HG03521 (cell line): ENCODE measurements around the gene OR6P1.

Experiments
- ATAC-seq: cut with Tn5 transposase; IDR thresholded peaks from one replicate; pipeline ENCODE4 v1.9.1; 2021; ENCODE audit warnings: mild to moderate bottlenecking, moderate library complexity; ENCODE audit not compliant: unreplicated experiment

OR6P1 gene

GRCh38 chr1:158570480-158570879 lies at the start of gene OR6P1:
OR6P1 (minus strand) TSS chr1:158570580; CDS start chr1:158563604, 6,976 bp downstream.
- no peak for ATAC-seq

DNA sequence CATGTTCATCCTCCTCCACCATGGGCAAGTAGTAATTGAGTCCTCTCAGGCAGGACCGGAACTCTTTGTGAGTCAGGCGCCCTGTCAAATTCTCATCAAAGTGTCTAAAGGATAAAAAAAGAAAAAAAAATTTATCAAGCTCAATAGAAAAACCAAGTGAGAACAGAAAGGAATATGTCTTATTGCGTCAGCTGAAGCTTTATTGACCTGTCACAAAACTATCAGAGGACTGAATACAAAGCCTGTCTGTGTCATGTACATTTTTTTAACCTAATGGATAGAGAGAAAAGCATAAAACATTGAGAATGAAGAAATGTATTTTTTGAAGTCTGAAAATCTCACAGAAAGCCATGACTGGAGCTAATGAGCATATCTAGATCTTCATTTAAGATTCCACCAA lies 43.4 kb upstream of the OR6P1 start:
- no peak for ATAC-seq

DNA sequence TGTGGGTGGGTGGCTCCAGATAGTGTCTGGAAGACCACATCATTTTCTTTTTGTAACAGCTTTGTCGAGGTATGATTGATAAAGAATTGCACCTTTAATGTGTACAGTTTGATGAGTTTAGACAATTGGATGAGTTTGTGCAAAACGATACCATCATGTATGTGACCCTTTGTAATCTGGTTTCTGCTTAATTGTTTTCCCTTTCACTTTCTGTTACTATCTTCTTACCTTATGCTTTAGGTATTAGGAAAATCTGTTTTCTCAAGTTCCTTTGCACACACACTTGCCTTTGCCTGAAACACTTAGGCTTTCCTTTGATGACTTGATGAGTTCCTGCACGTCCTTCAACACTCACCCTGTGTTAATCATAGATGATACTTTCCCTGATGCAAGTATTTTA lies 41.5 kb upstream of the OR6P1 start:
- ATAC-seq: no peak

- ATAC-seq: no peak
Observed at GRCh38 chr1:158607296-158607695, 36.9 kb upstream of the OR6P1 start.

GRCh38 chr1:158604968-158605367 lies 34.6 kb upstream of the OR6P1 start, which contains the start of gene OR10Z1:
OR10Z1 (plus strand) TSS chr1:158605268; CDS start chr1:158606439, 1,171 bp downstream.
- no peak for ATAC-seq

- no peak for ATAC-seq
Observed at GRCh38 chr1:158600735-158601134, 30.4 kb upstream of the OR6P1 start.

DNA sequence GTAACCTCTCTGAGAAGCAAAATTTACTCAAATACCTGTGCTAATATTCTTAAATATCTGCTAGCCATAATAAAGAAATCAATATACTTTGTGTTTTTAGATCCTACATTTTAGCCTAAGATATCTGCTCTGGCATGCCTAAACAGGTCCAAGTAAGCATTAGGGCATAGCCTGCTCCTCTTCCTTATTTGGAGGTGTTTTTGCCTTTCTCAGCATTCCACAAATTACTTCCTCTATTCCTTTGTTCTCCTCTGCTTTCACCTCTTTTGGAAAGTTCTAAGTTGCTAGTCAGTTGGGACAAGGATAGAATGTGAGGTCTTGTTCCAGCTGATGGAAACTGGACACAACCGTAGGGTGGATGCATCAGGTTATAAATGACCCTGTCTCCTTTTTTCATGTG lies 16.6 kb upstream of the OR6P1 start:
- ATAC-seq: no peak

DNA sequence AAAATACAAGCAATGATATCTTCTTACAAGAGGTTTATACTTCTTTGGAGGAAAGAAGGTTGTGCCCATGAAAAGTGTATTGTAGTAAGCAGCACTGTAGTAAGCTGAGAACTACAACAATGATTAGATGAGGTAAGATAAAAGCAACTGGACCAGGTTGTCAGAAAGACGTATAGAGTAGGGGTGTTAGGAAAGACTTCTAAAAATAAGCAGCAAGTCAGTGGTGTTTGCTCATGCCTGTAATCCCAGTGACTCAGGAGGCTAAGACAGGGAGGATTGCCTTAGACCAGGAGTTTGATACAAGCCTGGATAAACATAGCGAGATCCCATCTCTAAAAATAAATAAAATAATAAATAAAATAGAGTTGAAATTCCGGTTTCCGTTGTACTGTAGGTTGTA lies 13.6 kb upstream of the OR6P1 start:
- no peak for ATAC-seq

GRCh38 chr1:158579733-158580132 lies 9.4 kb upstream of the OR6P1 start, which contains the start of gene OR10X1:
OR10X1 (minus strand) TSS chr1:158579899; CDS start chr1:158579899, 0 bp downstream.
- no peak for ATAC-seq

DNA sequence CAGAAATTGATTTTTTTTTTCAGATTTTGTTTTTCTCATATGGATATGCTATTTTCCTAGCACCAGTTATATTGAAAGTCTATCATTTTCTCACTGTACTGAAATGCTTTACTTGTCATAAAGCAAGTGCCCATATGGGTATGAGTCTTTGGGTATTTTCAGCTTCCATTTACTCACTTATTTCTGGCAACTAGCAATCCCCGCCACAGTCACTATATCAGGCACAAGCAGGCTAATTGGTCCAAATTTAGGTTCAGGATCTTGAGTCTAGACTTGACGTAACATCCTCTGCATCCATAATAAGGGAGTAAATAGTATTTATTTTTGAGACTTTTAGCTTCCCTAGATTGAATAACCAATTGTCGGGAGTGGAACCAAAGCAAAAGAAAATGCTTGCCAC lies 7.2 kb upstream of the OR6P1 start:
- ATAC-seq: no peak

GRCh38 chr1:158572226-158572625 lies 1.8 kb upstream of the OR6P1 start:
- no peak for ATAC-seq

DNA sequence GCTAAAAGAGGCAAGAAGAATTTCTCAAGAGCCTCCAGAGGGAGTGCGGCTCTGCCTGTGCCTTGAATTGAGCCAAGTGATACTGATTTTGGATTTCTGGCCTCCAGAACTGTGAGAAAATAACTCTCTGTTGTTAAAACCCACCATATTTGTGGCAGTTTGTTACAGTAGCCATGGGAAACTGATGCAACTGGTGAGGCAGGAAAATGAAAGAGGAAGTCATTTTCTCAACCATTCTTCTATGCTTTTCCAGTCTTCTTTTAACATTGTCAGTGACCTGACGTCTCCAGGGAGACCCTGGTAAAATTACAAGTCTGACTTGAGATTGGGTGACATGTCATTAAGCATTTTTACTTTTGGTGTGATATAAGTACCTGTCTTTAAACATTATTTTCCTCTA lies 5.8 kb downstream of the OR6P1 start:
- no peak for ATAC-seq

GRCh38 chr1:158563853-158564252 lies 6.5 kb downstream of the OR6P1 start:
- ATAC-seq: no peak

GRCh38 chr1:158559696-158560095 lies 10.7 kb downstream of the OR6P1 start:
- ATAC-seq: no peak

DNA sequence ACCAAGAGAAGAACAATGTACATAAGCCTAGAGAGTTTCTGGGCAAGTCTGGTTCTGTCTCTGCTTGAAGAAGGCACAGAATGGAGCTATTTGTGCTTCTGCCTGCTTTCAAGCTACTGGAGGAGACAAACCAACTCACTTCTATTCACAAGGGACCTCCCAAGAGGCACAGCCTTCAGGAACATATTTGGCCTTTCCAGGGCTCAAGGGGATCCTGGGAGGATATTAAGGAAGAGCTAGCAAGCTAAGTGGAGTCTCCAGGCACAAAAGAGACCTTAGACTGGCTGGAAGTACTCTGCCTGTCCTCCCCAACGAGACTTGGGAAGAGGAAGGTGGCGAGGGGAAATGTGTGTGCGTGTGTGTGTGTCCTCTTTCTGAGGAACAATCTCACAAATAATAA lies 16.0 kb downstream of the OR6P1 start, which contains the start of gene OR6Y1:
TSS of gene OR6Y1 (minus strand) at position 54 of the 400 bp plus-strand sequence. CDS start 6,300 bp downstream, outside the sequence.
- ATAC-seq: no peak

DNA sequence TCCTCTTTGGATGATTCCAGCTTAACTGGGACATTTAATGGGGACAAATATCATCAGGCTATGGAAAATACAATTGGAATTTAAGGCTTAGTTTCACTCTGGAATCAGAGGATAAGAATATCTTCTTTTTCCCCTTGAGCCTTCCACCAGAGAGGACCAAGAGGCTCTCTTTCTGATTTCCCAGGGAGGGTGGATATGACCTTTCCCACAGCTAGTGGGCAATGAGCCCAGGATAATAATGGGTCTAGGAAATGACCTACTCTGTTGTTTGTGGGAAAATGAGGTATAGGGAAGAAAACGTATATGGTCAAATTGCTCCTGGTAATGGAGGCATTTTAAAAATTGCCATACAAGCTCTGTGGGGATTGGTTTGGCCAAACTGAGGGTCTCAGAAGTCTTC lies 18.1 kb downstream of the OR6P1 start:
- ATAC-seq: no peak

DNA sequence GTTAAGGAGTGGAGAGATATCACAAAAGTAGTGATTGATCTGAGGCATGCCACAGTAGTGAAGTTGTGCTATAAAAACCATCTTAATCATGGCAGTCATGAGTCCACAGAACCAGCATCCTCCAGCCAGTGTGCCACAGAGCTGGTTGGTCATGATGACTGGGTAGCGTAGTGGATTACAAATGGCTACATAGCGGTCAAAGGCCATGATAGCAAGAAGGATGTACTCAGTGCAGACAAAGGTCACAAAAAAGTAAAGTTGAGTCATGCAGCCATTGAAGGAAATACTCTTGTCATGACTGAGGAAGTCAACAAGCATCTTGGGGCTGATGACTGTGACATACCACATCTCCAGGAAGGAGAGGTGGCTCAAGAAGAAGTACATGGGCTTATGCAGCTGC lies 22.8 kb downstream of the OR6P1 start:
- ATAC-seq: no peak

GRCh38 chr1:158537609-158538008 lies 32.8 kb downstream of the OR6P1 start:
- no peak for ATAC-seq

GRCh38 chr1:158534496-158534895 lies 35.9 kb downstream of the OR6P1 start:
- no peak for ATAC-seq

- ATAC-seq: no peak
Observed at GRCh38 chr1:158527190-158527815, 43.1 kb downstream of the OR6P1 start.

DNA sequence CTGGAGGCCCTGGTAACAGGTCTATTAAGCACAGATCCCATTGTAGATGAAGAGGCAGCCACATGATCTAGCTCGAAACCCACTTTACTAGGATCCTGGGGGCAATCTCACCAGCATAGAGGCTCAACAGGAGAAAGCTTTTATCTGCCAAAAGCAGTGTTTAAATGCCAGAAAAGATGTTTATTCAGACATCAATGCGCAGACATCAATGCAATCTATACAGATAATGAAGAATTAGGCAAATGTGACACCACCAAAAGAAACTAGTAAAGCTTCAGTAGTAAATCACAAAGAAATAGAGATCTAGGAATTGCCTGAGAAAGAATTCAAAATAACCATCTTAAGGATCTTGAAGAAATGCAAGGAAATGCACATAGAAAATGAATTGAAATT lies 48.7 kb downstream of the OR6P1 start:
- no peak for ATAC-seq

GRCh38 chr1:158520955-158521665 lies 49.3 kb downstream of the OR6P1 start:
- ATAC-seq: no peak
